ENCODE results near the gene CORO2A. TPM values are rescaled to one million over a fixed set of nuclear protein-coding genes. Genes with fewer than 3 reads are reported as not detected.
"Not testable (repeated sequence)": the region's sequence is repeated elsewhere in the genome, so short reads cannot be mapped to it uniquely, and the experiment has no call there.

Gene CORO2A
- polyA plus RNA-seq, 12 donors = 0.18 to 4.9 (median 0.34) TPM; not detected in 1

DNA sequence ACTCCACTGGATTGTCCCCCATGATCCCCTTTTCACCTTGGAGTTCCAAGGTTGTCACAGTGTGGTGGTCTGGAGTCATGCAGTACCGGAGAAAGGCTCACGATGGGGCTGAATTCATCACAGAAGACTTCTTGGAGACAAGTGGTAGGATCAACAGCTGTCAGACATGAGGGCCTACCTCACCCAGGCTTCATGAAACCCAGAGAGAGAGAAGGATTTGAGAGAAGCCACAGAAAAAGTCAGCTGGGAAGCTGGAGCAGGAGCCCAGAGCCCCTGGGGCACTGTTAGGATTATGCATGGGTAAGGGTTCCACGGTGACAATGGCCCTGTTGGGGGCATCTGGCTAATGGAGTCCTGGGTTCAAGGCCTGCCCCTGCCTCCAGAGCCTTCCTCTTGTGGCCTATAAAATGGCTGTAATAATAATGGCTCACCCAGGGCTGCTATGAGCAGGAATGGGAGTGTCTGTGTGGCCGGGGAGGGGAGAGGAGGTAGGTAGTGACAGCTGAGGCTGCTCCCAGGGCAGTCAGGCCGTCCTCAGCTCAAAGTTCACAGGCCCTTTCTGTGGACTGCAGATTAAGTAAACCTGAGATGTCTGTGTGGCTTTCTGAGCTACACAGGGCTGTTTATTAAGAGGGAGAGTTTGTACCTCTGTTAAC lies 74.3 kb downstream of the CORO2A start:
- DNase-seq = no peak

DNA sequence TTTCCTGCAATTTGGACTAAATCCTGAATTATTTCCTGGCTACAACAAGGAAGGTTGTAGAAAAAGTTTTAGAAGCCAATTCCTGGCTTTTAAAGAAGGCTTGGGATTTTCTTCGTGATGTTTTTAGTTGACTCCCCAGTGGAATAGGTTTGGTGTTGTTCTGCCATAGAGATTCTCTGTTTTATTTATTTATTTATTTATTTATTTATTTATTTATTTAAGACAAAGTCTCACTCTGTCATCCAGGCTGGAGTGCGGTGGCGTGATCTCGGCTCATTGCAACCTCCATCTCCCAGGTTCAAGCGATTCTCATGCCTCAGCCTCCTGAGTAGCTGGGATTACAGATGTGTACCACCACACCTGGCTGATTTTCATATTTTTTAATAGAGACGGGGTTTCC lies 75.3 kb downstream of the CORO2A start:
- not testable (repeated sequence) for DNase-seq

DNA sequence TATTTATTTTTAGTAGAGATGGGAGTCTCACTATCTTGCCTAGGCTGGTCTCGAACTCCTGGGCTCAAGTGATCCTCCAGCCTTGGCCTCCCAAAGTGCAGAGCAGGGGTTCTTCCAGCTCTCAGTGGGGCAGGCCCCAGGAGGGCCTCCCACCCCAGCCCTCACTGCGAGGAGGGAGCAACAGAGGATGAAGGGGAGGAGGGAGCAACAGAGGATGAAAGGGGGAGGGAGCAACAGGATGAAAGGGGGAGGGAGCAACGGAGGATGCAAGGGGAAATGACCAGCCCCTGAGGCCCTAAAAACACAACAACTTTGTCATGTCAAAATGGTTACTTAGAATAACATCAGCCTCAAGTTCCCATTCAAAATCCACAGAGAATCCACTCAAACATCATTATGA lies 83.4 kb downstream of the CORO2A start:
- DNase-seq = no peak

DNA sequence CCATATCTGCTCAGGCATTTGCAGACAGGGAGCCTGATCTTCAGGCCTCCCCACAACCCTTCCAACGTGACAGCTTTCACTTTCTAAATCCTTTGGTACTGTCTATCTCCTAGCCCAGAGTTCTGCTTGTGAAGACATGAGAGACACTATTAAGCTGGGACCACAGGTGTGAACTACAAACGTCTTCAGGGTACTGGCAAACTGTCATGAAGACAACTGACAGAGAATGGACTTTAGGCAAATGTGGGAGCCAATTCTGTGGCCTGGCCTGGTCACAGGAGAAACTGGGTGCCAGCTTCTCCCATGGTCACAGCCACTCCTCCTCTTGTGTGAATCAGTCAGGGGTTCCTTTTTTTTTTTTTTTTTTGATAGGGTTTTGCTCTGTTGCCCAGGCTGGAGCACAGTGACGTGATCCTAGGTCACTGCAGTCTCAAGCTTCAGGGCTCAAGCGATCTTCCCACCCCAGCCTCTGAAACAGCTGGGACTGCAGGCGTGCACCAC lies 83.9 kb downstream of the CORO2A start:
- no peak for DNase-seq

DNA sequence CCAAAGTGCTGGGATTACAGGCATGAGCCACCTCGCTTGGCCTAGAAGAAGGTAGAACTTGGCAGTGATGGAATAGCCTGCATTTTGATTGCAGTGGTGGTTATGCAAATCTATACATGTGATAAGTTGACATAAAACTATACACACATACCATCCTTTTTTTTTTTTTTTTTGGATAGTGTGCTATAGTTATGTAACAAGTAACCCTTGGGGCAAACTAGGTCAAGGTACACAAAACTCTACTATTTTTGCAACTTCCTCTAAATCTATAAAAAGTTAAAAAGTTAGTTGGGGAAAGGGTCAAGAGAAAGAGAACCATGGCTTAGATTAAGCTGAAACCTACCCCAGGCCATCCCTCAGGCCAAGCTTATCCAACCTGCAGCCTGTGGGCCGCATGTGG lies 84.5 kb downstream of the CORO2A start:
- DNase-seq = no peak

DNA sequence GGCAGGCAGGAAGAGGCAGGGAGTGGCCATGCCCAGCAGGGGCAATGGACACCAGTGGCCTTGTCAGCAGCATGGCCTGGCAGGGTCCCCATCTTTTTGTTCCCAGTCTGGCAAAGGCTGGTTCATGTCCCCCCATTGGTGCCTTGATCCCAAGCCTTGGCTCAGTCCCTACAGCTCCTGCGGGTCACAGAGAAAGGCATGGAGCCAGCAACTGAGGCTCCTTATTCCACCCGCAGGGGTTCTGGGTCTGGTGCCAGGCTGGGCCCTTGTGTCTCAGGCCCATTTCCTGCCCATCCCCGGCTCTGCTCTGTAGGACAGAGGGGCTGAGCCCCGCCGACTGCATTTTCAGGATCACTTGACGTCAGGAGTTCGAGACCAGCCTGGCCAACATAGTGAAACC lies 87.4 kb downstream of the CORO2A start:
- DNase-seq = no peak

DNA sequence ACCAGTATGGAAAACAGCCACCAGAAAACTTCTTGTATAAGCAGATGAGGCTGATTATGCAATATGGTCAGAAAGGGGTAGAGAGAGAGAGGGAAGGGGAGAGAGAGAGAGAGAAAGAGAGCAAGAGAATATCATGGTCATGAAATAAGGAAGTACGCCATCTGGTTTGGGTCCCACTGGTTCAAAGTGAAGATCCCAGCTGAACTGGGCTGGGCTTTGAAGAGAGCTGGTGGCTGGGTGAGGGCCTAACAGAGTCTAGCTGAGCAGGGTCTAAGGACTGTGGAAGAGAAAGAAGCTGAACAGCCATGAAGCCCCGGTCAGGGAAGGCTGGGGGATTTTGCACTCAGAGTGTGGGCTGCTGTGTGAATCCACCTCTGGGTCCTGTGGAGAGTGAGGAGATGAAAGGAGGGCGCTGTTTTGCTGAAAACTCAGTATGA lies 88.0 kb downstream of the CORO2A start:
- DNase-seq = no peak

DNA sequence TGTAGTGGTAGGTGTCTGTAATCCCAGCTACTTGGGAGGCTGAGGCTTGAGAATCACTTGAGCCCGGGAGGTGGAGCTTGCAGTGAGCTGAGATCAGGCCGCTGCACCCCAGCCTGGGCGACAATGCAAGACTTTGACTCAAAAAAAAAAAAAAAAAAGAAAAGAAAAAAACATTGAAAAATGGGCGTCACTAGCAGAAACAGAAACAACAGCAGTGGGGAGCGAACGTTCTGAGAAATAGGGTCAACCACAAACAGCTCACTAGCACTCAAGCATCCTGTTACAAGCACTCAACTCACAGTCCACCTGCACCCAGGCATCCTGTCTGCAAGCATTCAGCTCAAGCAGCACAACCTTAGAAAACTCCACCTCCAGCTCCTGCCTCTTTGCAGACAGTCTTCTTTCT lies 90.6 kb downstream of the CORO2A start:
- DNase-seq = no peak

DNA sequence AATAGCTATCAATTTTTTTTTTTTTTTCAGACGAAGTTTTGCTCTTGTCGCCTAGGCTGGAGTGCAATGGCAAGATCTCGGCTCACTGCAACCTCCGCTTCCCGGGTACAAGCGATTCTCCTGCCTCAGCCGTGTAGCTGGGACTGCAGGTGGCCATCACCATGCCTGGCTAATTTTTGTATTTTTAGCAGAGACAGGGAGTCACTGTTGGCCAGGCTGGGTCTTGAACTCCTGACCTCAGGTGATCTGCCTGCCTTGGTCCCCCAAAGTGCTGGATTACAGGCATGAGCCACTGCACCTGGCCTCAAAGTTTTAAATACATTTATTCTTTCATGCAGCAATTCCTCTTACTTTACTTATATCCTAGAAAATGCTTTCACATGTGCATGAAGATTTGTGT lies 91.0 kb downstream of the CORO2A start:
- no peak for DNase-seq

DNA sequence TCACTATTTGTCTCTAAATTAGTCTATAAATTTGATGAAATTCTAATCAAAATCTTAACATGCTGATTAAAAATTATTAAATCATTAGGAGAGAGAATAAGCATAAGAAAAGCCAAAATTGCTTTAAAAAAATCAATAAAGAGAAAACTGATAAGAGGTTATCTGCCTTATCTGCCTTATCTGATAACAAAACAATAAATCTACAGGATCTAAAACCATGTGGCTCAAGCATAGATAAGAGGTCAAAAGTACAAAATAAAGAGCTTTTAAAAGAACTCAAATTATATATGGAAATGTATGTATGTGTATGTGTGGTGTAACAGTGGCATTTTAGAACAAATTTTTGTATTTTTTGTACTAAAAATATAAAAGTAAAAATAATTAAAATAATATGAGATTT lies 92.0 kb downstream of the CORO2A start:
- DNase-seq = no peak

DNA sequence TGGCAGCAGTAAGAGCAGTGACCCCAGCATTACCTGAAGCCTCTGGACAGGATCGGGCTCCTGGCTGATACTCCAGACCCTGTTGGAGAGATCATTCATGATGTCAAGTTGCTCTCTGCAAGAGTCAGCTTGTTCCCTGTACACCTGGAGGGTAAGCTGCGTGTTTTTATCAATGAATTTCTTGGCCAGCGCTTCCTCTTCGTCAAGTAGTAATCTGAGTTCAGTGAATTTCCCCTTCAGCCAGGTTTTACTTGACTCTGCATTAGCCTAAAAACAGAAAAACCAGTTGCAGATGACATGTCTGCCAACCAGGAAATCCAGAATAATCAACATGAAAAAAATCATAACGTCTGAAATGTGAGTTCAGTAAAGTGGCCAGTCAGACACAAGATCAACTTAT lies 92.5 kb downstream of the CORO2A start:
- DNase-seq = no peak

DNA sequence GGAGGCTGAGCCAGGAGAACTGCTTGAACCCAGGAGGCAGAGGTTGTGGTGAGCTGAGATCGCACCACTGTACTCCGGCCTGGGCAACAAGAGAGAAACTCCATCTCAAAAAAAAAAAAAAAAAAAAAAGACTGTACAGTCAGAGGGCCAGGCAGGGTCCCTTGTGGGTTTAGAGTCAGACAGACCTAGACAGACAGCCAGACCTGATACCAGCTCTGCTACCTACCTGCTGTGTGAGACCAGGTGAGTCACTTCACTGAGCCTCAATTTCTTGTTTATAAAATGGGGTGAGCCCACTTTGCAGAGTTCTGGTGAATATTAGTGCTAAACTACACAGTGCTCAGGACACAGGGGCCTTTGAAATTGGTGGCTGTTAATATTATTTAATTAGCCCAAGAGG lies 93.1 kb downstream of the CORO2A start:
- no peak for DNase-seq

DNA sequence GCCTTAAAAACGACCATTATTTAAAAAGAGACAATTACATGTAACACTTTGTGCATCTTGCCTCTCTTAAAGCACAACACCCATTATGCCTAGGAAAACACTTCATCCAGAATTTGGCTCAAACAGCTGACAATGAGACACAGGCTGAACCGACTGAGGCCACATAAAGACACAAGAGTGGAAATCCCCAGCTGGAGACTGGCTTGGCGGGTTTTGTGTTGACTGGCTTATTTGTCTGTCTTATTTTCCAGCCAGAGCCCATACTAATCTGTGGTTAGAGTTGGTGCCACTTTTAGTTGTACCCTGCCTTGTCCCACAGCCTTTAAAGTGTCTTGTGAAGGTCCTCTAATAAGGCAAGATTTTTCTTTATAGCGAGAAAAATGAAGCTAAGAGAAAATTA lies 94.6 kb downstream of the CORO2A start:
- no peak for DNase-seq

DNA sequence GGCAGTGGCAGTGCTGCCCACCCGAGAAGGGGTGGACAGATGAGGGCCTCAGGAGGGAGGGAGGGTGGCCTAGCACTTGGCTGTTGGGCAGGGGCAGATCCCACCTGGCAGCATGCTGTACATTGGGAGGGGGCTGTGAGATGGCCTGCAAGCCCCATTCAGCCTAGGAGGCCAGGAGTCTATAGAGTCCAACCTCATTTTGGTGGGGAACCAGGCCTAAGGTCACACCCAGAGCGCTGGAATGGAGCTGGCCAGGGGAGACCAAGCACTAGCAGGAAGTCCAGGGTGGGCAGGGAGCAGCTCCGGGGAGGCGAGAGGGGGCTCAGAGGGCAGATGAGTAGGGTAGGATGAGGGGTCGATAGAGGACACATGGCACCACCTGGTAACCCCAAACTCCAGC lies 96.3 kb downstream of the CORO2A start:
- no peak for DNase-seq

DNA sequence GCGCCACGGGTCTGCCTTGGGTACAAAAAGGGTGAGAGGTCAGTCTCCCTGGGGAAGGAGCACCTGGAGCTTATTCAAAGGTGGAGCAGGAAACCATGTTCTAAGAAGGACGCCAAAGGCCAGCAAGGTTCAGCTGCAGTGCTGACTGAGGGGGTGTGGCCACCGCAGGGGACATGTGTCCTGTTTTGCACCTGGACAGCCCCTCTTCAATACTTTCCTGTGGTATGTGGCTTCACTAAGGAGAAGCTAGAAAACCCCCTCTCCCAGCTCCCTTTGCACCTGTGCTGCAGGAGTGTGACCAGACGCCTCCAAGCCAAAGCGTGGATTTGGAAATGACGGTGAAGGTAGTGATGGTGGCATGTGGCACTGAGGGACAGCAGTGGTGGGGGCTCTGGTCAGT lies 97.0 kb downstream of the CORO2A start:
- no peak for DNase-seq

DNA sequence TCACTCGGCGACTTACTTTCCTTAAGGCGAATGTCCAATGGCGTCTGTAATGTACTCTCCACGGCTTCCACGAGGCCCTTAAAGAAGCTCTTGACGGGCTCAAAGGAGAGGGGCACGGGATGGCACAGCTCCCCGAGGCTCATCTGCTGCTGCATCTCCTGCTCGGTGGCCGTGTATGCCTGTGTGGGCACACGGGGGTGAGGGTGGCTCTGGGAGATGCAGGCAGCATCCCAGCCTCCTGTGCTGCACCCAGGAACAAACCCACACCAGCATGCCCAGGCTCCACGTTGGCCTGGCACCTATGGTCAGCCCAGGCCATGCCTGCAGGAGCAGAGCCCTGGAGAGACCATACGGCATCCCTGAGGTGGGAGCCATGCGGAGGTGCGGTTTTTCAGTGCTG lies 97.6 kb downstream of the CORO2A start:
- DNase-seq = no peak

DNA sequence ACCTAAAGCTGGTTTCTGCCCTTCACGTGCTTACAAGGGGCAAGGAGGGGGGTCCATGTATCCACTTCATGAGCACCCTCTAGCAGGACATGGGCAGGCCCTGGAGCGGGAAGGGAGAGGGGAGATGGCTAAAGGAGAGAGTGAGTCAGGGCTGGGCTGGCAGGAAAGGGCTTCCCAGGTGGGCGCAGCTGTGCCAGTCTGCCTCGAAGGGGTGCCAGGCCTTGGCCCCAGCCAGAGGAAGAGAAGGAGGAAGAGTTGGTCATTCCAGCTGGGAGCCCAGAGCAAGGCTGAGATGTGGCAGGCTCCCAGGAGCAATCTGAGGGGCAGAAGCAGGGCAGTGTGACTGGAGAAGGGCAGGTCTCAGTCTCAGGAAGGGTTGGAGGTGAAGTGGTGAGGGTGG lies 98.1 kb downstream of the CORO2A start:
- DNase-seq = no peak

DNA sequence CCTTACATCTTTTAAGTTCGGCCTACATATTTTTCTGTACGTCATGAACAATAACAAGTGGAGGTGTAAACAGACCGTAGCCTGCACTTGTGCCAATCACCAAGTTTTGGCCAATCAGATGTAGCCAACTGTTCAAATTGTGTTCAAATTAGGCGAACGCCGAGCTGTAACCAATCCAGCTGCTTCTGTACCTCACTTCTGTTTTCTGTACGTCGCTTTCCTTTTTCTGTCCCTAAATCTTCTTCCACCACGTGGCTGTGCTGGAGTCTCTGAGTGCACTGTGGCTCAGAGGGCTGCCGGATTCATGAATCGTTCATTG lies 99.9 kb downstream of the CORO2A start:
- no peak for DNase-seq

DNA sequence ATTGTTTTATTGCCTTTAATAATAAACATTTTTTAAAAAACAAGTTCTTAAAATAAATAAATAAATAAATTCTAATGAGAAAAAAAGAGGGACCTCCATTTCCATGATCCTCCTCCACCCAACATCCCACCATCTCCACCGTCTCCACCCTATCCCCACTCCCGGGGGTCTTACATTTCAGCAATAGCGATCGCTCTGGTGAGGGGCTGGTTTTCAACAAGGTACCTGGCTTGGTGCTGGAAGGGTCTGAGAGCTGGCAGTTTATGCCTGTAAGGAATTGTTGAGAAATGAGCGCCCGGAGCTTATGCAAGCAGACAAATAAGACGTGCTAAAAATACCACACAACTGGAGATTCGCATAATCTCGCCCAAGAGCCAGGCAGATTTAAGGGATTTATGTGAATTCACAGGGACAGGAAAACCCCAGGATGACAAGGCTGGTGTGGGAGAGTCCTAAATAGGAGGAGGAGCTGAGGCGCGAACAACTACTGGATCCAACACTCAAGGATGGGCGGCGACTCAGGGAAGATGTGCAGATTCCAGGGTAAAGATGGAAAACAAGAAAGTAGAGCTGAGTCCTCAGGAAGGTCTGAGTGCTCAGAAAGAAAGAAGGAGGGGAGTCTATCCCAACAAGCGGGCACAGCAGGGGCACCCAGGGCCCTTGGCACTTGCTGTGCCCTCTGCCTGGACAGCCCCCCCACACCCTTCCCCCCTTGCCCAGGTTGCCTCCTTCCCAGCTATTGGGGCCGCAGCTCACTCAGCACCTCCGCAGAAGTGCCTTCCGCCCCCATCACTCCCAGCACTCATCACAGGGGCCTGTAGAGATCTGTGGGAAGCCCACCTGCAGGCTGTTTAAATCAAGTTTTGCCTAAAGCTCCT lies 100.5 kb downstream of the CORO2A start:
- no peak for DNase-seq

DNA sequence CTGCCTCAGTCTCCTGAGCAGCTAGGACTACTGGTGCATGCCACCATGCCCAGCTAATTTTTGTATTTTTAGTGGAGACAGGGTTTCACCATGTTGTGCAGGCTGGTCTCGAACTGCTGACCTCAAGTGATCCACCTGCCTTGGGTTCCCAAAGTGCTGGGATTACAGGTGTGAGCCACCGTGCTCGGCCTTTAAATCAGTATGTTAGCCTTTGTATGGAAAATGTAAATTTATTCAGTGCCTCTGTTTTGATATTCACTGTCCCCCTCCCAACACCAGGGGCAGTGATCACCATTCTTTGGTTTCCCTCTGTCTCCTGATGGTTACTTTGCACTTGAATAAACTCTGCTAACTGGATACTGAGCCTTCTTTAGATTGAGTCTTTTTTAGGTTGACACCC lies 101.8 kb downstream of the CORO2A start:
- not testable (repeated sequence) for DNase-seq

DNA sequence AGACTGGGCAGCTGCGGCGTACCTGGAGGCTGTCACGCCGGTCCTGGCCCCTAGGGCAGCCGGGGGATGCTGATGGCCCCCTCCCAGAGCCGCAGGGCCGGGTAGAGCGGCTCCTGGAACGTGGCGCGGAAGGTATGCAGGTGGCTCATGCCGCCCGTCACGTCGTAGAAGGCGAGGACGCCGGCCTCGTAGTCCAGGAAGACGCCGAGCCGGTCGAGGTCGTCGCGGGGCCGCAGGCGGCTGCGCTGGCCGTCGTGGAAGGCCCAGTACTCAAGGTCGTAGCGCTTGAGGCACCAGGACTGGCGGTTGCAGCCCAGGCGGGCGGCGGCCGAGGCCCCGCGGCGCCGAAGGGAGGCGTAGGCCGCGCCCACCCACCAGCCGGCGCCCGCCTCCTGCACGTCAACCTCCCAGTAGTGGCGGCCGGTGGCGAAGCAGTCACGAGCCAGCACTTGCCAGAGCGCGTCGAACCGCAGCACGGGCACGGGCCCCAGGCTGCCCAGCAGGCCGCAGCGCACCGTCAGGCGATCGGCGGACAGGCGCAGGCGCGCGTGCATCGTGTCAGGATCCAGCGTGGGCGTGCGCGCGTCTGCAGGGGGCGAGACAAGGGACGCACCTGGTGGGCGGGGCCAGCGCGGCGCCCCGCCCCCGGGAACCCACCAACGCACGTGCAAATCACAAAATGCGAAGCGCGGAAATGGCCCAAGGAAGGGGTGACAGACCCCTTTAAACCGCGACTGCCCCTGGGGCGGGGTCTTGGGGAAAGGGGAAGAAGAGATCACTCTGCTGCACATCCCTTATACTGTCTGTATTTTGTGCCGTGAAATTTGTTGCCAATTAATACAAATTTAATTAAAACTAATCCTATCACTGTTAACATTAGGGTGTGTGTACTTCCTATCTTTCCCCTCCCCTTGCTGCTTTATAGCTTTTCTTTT lies 104.8 kb downstream of the CORO2A start:
- peak; percentile 23 for DNase-seq

DNA sequence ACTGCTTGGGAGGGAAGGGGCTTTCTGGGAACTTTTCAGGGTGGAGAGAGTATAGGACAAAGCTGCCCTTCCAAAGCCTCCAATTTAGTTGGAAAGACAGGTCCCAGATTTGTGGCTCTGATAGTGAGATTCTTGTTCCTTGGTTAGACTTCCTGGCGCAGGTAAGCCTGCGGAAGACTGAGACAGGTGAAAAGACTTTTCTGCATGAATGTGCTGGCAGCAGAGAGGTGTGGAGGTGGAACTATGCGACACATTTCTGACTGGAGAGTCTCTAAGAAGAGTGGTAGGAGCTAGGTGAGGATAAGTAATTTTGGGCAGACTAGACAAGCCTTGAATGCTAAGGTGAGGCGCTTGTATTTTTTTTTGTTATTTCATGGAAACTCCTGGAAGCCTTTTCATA lies 106.0 kb downstream of the CORO2A start:
- no peak for DNase-seq

Data from muscle of arm (tissue), 12 donors.